Activated CD4-positive, alpha-beta T cell treated with anti-CD3 and anti-CD28 coated beads, Interleukin-2, amount 50 U/mL, for 48 hours (primary cell): ENCODE results near the gene FAM25C.
"Not testable (repeated sequence)": the region's sequence is repeated elsewhere in the genome, so short reads cannot be mapped to it uniquely, and the experiment has no call there.

Source experiments
- DNase-seq, 2 experiments: peaks; one replicate each; pipeline ENCODE4 v3.0.0-alpha.2; 2020

The FAM25C gene

GRCh38 chr10:47999691-48000090, at the start of gene FAM25C:
FAM25C (minus strand) TSS chr10:47999791; CDS start chr10:47999765, 26 bp downstream.
- DNase-seq = not testable (repeated sequence)

GRCh38 chr10:48044557-48044956, 45.0 kb upstream of the FAM25C start:
- DNase-seq = not testable (repeated sequence)

GRCh38 chr10:48031390-48031789, 31.8 kb upstream of the FAM25C start:
- not testable (repeated sequence) for DNase-seq

DNA sequence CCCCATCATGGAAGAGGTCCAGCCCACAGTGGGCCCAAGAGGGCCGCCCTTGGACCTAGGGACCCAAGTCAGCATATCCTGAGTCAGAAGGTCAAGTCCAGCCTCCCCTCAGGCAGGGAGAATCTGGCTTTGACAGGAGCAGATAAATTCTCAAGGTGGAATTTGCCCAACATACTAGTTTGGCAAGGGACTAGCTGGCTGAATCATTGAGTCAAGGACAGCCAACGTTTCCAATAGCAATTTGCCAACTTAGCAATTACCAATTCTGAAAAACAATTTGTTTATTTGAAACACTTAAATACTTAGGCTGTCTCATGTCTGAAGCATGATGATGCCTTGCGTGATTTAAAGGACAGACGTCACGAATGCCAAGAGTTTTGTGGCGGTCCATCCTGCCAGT, 2.7 kb upstream of the FAM25C start:
- not testable (repeated sequence) for DNase-seq

DNA sequence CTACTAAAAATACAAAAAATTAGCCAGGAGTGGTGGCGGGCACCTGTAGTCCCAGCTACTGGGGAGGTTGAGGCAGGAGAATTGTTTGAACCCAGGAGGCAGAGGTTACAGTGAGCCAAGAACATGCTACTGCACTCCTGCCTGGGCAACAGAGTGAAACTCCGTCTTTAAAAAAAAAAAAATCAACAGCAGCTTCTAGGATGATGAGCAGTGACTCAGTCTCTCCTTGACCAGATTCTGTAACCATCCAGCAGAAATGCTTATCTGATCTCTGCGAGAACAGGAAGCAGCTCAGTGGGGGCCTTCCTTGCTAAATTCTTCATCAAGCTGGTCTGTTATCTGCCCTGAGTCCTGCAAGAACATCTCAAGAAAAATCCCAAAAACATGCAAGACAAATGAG, 5.5 kb downstream of the FAM25C start:
- DNase-seq = not testable (repeated sequence)

DNA sequence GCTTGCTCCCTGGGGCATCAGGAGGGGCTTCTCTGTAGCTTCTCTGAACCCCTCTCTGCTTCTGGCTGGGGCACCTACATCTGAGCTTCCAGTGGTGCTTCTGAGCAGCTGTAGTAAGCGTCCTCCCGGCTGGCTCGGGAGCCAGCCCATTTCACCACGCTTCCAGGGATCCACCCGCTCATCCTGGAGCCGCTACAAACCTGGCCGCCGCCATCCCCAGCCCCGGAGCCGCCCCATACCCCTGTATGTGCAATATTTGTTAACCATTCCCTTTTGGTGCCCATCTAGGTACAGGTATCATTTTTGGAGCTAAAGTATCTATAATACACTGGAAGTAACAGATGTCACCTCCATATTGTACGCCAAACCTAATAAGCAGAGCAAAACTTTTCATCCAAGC, 7.0 kb downstream of the FAM25C start:
- not testable (repeated sequence) for DNase-seq

GRCh38 chr10:47991706-47992105, 7.9 kb downstream of the FAM25C start:
- DNase-seq = not testable (repeated sequence)

DNA sequence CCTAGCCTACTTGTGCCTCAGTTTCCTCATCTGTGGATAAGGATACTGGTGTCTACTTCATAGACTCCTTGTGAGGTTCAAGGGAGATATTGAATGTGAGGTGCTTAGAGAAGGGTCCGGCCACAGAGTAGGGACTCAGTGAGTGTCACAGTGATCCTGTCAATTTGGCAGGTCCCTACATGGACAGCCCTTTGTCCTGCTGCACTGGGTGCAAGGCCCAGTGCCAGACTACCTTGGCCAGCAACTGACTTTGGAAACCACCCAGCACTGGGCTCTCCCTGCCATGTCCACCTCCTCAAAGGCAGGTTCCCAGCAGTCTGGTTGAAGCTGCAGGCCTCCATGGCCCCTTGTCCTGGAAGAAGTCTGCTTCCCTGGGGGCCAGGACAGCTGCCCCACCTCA, 9.5 kb downstream of the FAM25C start:
- not testable (repeated sequence) for DNase-seq

- not testable (repeated sequence) for DNase-seq
Observed at GRCh38 chr10:47989542-47989950, 10.0 kb downstream of the FAM25C start.

GRCh38 chr10:47988718-47989541, 10.7 kb downstream of the FAM25C start:
- DNase-seq = not testable (repeated sequence)

DNA sequence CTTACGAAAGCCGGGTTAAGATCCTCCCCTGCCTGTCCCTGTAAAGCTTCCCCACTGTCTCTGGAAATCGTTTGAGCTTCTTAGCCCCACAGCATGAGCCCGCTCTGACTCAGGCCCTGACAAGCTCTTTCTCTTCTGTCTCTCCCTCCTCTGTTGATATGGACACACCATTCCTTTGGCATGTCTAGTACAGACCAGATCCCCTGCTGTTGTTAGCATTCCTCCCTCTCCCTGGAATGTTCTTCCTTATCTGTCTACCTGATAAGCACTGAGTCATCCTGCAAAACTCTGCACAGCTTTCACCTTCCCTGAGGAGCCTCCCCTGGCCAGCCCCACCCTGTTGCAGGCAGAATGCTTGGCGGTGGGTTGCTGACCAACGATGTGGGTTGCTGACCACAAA, 11.6 kb downstream of the FAM25C start:
- DNase-seq = not testable (repeated sequence)

DNA sequence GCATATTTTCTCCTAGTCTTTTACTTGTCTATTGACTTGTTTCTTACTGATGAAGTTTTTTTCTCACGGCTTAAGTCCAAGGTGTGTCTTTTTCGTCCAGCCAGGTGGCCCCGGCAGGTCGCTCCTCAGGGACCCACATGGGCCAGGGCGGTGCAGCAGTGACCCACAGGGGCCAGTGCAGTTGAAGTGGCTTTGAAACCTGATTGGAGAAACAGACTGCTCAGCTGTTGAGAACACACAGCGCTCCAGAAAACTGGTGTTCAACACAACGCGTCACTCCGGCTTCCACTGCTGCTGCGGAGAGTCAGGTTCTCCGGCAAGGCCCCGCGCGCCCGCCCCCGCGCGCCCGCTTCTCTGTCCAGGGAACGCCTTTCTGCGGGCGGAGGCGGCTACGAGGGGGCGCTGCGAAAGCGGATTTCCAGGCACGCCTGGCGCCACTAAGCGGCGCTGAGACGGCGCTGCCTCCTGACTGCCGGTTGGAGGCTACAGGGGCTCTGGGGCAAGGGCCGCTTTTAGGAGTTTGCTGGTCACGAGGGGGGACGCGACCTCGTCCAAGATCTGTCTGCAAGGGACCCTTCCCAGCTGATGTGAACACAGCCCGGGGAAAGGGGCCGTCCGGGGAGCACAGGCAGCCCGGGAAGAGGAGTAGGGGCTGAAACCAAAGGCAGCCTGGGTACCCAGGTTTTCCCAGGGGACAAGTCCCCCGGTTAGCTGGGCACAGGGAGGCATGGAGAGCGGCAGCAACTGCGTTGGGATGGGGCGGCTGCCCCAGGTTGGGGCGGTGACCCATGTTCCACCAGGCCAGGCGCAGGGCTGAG, 13.0 kb downstream of the FAM25C start:
- not testable (repeated sequence) for DNase-seq

DNA sequence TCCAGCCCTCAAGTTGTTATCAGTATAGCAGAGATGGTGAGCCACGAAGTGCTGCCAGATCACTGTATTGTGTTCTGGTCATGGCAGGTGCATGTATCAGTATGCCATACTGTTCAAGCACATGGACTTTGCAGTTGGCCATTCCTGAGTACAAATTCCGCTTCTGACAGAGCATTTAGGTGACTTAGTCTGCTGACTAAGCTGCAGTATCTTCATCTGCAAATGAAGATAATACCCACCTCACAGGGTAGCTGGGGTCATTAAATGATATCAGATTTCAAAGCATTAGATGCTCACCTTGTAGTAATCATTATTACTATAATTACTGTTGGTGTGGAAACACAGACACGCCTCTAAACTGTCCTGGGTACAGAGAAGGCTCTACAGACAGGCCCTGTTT, 24.2 kb downstream of the FAM25C start:
- not testable (repeated sequence) for DNase-seq

DNA sequence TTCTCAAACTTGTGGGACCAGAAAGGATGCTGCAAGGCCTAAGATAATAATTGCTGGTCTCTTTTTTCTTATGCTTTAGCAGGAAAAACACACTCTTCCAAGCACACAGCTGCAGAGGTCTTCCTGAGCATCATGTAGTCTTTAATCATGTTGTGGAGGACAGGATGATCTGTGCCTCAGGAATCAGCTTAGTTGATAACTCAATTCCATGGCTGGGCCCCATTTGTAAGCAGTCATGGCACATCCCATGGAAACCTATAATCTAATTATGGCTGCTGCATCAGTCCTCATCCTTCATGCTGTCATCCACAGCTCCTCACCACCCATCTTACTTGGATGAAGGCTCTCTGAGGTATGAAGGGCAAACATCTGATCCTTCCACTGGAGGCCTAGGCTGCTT, 26.5 kb downstream of the FAM25C start:
- not testable (repeated sequence) for DNase-seq

DNA sequence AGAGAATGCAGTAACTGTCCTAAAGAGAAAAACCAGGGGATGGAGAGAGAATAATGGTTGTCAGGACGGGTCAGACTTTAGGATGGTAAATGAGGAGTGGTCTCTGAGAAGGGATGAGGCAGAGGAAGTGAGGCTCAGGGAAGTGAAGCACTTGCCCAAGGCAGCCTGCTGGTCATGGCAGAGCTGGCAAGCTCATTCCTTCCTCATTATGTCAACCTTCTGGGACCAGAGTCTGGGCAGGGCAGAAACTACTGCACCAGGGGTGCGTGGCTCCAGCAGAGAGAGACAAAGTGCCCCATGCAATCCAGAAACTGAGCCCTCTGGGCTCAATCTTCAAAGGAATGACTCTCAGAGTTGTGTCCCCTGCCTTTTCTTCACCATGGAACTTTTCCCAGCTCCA, 27.5 kb downstream of the FAM25C start:
- DNase-seq = not testable (repeated sequence)

DNA sequence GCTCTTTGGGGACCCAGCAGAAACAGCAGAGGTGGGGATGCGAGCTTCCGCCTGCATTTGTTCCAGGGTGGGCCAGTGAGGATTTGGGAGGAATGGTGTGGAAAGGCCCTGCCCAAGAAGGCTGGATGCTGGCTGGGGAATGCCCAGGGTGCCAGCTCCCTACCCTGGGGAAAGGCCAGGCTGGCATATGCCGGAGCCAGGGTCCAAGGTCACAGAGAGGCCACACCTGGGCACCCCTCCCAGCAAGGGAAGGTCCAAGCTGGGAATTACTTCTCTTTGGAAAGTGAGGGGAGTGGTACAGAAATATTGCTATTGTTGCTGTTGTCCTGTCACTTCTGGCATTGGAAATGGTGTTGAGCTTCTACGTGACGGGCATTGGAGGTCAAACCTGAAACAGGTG, 28.0 kb downstream of the FAM25C start:
- DNase-seq = not testable (repeated sequence)

GRCh38 chr10:47970047-47970446, 29.5 kb downstream of the FAM25C start:
- not testable (repeated sequence) for DNase-seq

DNA sequence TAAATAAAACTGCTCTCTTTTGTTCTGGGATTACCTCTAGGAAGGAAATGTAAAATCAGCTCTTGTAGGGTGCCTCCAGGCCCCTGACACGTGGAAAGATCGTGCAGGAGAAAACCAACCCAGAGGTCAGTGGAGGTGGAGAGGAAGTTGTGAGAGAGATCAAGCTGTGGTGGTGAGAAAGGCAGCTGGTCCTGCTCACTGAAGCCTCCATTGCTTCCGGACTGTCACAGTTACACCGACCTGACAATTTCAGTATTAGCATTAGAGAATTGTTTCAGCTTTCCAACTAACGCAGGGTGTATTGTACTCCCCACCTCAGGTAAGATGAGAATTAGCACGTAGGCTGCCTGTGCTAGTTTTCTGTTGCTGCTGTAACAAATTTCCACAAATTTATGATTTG, 30.6 kb downstream of the FAM25C start:
- not testable (repeated sequence) for DNase-seq

DNA sequence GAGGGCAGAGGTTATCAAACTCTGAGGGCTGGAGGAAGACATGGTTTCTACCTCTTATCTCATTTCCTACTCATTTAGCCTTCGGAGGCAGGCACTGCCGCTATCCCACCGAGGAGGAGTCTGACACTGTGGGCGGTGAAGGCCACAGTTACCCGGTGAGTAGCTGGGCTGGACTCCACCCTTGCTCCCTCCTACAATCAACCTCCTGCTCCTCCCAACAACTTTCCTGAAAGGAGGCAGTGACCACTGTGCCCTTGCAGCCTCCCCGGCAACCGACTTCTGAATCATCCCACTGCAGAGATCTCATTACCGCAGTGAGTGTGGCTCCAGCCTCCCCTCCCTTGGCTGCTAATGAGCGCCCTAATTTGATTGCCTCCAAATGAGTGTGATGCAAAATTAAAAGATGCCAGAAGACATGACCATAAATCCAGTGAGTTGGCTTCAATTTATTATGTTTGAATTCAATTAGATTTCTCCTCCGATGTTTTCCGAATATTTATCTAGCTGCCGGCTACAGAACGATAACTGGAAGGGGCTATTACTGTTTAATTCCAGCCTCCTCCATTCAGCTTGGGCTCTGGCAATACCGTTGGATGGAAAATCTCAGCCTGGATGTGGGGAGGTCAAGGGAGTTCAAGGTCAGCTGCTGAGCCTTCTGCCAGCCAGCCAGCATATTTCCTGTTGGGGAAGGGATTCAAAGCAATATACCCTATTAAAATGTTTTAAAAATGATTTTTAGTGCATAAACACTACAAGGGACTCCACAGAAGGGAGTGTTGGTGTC, 35.1 kb downstream of the FAM25C start:
- not testable (repeated sequence) for DNase-seq

GRCh38 chr10:47962785-47963184, 36.8 kb downstream of the FAM25C start:
- not testable (repeated sequence) for DNase-seq

DNA sequence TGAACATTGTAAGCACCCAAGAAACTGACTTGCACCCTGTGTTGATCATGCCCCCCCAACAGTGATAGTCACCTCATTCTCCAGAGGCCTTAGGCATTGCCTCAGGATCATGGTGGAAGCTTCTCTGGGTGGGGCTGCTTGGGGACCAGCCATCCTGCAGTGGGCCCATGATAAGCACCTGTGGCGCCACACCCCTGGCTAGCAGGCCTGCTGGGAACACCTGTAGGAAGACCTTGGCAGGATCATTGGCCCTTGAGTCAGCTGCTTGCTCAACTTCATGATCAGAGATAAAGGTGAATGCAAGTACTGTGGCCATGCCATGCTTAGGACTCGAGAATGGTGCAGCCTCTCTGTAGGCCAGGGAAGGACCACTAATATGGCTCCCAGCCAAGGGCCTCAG, 38.9 kb downstream of the FAM25C start:
- DNase-seq = not testable (repeated sequence)

DNA sequence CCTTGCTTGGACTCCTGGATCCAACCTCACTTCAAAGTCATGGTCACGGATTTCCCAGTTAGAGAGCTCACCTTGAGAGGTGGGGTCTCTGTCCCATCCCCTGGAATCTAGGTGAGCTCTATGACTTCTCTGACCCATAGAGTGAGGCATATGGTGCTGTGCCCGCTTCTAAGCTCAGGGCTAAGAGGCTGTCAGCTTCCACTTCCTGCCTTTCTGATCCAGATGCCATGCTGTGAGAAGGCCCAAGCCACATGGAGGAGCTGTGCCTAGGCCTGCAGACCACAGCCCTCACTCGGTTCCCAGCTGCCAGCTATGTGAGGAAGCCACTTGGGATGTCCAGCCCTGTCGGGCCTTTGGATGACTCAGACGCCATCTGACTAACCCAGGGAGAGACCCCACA, 39.9 kb downstream of the FAM25C start:
- not testable (repeated sequence) for DNase-seq

DNA sequence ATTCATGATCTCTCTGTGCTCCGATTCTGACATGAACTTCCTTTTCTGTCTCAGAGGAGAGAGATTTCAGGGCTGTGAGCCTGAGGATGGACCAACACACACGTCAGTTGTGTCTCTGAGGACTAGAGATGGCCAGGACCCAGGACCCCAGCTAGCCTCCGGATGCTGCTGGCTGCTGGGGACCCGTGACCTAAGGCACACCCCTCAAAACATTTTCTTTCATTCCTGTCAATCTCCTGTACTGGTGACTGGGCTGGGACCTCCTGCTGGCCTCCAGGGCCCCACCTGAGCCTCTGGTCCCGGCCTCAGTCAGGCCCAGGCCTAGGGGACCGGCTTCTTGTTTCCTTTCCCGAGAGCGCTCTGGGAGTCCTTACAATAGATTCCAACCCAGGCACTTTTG, 42.4 kb downstream of the FAM25C start:
- not testable (repeated sequence) for DNase-seq
